Skin epidermis (tissue), 12 donors: ENCODE data around the gene GRAP2.
A peak's percentile ranks its signal among the peaks of the same experiment; 100 is the strongest.

Experiments
- H3K27ac ChIP-seq, 21 experiments: fragments of 200-600 bp; sonication (generic) in 11 of 21; one replicate each; pipeline ENCODE4 v1.5.0; 2020; ENCODE audit warnings: mild to moderate bottlenecking in 3 of 21, inconsistent platforms in 2 of 21, moderate library complexity in 2 of 21
- H3K4me3 ChIP-seq, 7 experiments: fragments of 200-600 bp; sonication (generic) in 2 of 7; one replicate each; pipeline ENCODE4 v1.5.0; 2020; ENCODE audit warnings: inconsistent platforms in 2 of 7, mild to moderate bottlenecking in 2 of 7, moderate library complexity in 1 of 7

Gene GRAP2

DNA sequence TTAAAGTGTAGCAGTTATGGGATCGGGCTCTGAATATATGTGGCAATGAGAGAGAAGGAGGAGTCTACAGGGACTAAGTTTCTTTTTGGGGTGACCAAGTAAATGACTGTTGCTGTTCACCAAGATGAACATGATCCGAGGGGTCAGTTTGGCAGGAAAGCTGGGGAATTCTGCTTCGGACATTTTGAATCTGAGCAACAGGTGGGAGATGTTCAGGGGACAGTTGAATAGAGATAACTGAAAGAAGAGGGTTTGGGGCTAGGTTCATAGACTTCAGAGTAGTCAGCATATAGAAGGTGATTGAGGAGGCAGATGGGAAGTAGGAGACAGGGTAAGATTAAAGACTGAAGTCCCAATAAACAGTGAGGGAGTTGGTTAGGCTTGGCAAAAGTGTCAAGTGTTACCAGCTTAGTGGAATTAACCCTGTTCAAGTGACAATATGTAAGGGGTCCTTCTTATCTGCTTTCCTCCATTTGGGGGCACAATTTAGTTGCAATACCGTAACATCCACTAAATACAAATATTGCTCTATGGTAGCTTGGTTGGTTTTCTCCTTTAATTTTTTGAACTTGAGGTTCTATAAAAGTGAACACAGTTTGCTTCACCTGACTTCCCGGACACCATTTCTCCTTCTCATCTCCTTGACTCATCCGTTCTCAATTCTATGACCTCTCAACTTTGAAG, 4.4 kb upstream of the GRAP2 start:
- Histone ChIP-seq H3K27ac (no peak overlapping the region), H3K4me3 (no peak overlapping the region)

DNA sequence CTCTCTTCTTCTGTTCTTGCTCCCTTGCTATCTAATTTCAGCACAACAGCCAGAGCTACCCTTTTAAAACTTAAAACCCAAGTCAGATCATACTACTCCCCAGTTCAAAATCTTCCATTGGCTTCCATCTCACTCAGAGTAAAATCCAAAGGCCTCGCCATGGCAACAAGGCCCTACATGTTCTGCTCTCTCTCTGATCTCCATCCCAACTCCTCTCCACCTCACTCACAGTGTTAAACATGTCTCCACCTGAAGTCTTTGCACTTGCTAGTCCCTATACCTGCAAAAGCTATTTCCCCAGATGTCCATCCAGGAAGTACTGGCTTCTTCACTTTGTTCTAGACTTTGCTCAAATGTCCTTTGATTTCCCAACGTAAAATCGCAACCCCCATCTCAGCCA, 3.0 kb upstream of the GRAP2 start:
- no peak overlapping the region for H3K4me3 ChIP-seq
- H3K27ac ChIP-seq: no peak overlapping the region

DNA sequence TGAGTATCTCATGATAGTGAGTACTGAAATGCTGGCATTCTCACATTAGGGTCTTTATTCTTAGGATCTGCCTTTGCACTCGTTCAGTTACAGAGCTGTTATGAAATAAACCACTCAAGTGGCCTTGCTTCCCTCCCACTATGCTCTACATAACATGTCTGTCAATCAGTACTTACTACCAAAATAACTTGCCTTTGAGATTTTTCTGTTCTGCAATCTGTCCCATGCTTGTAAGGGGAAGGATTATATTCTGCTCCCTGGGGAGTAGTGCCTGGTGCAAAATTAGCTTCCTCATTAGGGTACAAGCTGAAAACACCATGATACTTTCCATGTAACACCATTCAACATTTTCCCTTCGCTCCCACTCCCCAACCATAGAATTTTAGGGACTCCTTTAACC, 1.9 kb upstream of the GRAP2 start:
- Histone ChIP-seq H3K4me3 (no peak overlapping the region), H3K27ac (peak overlapping the region in 1 of 21 experiments; percentile 89)

DNA sequence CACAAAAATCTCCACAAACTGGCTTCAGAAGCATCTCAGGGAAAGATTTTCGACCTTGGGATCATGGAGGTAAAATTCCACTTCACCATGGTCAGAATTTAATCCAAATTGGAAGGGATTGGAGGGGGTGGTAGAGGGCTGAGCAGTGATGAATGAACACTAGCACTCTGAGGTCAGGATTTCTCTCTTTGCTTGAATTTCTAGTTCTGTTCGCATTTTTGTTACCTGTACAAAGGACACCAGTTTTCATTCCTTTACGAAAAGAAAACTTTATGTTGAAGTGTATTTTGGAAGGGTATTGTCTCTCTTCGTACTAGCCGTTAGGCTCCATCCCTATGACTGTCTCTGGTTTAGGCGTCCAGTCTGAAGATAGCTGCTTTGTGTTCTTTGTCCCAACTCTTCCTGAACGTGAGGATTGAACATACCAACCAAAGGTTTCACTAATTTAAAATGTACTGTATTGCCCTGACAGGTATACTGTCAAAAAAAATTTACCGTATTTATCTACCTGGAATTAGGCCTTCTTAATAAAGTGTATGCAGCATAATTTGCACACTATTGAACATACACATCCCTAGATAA, 772 bp downstream of the GRAP2 start:
- peak overlapping the region in 10 of 21 experiments; percentile 16 to 89 (median 46) for H3K27ac ChIP-seq
- peak overlapping the region; percentile 2 to 39 (median 21) for H3K4me3 ChIP-seq

DNA sequence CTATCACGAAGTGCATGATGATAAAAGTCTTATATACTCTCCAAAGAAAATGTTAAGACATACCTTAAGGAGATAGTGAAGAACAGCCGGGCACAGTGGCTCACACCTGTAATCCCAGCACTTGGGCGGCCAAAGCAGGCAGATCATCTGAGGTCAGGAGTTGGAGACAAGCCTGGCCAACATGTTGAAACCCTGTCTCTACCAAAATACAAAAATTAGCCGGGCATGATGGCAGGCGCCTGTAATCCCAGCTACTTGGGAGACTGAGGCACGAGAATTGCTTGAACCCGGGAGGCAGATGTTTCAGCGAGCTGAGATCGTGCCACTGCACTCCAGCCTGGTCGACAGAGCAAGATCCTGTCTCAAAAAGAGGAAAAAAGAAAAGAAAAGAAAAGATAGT, 3.1 kb downstream of the GRAP2 start:
- peak overlapping the region in 3 of 7 experiments; percentile 1 to 39 (median 13) for H3K4me3 ChIP-seq
- H3K27ac ChIP-seq: peak overlapping the region in 8 of 21 experiments; percentile 9 to 89 (median 58)

DNA sequence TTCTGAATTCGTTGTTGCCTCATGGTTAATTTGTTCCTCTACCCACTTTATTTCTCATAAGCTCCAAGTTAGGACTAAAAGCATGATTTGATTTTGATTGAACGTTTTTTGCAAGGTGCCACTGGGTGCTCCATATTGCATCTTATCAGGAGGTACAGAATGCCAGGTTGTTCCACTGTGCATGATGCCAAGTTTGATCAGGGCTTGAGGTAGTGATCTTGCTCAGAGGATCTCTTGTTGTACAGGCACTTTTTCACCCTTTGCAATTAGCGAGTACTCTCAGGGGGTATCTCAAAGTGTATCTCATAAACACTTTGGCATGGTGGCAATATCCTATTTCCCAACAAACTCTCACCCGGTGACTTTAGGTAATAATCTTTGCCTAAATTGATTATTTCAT, 4.0 kb downstream of the GRAP2 start:
- peak overlapping the region in 7 of 21 experiments; percentile 18 to 89 (median 71) for H3K27ac ChIP-seq
- peak overlapping the region in 2 of 7 experiments; percentile 0 to 1 for H3K4me3 ChIP-seq

DNA sequence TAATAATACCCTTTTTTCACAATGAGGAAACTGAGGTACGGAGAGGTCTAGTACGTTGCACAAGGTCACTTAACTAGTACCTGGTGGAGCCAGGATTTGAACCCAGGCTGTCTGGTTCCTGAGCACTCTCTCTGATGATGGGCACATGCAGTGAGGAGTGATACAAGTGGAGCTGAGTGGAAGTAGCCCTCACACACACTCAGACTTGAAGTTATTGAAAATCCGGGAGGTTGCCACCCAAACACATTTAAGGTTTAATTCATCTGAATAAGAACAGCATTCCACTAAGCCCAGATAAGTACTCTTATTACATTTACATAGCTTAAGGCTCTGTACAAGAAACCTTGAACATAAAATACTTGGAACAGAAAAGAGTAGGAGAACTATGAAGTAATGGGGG, 4.8 kb downstream of the GRAP2 start:
- H3K4me3 ChIP-seq: peak overlapping the region in 2 of 7 experiments; percentile 0 to 1

DNA sequence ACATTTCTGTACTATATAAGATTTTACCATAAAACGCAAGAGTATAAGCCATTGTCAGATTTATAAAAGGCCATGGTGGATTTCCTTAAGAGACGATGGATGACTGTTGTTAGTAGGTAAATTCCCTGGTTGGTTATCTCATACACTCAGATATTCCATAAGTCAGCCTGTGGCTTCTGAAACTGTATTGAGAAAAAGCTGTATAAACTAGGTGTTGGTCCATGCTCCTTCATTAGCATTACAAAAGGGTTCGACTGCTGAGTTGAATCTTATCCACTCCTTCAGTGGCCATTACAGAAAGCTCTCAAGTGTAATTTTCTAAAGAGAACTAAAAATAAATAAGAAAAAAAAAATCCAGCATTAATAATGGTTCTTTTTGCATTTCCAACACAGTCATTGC, 5.3 kb downstream of the GRAP2 start:
- peak overlapping the region in 7 of 21 experiments; percentile 0 to 89 (median 44) for H3K27ac ChIP-seq
- H3K4me3 ChIP-seq: peak overlapping the region in 1 of 7 experiments; percentile 1

More for the DNA sequence above, 4.8 kb downstream of the GRAP2 start:
- peak overlapping the region in 6 of 21 experiments; percentile 12 to 89 (median 72) for H3K27ac ChIP-seq

DNA sequence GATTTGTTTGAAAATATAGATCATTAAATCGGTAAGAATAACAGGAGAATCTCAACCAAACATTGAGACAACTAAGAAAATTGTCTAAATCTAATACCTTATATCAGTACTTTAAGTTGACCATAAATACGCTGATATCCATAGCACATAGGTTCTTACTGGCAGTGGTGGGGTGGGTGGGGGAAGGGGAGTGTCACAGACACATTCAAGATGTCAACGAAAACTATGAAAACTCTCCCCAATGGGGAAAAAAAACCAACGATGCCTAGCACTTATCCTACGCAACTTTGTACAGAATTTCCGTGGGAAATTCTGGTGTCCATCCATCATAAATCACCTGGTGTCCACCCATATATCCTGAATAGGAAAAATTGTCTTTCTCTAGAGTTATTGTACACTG, 6.2 kb downstream of the GRAP2 start:
- Histone ChIP-seq H3K27ac (peak overlapping the region in 7 of 21 experiments; percentile 0 to 89 (median 44)), H3K4me3 (peak overlapping the region in 1 of 7 experiments; percentile 5)

DNA sequence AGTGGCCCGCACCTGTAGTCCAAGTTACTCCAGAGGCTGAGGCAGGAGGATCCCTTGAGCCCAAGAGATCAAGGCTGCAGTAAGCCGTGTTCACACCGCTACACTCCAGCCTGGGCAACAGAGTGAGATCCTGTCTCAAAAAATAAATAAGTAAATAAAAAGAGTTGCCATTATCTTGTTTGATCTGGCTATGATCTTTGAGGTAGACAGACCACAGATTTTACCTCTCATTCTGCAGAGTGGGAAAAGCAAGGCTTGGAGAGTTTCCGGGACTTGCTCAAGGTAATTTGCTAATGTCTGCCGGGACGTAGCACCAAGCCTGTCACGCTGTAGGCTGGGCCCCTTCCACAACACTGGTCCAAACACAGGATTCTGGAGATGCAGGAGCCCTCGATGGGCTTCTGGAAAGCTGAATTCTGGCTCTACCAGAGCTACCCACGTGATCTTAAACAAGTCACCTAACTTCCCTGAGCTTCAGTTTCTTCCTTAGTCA, 6.8 kb downstream of the GRAP2 start:
- H3K4me3 ChIP-seq: peak overlapping the region in 3 of 7 experiments; percentile 5 to 9 (median 7)
- H3K27ac ChIP-seq: peak overlapping the region in 8 of 21 experiments; percentile 3 to 89 (median 35)

DNA sequence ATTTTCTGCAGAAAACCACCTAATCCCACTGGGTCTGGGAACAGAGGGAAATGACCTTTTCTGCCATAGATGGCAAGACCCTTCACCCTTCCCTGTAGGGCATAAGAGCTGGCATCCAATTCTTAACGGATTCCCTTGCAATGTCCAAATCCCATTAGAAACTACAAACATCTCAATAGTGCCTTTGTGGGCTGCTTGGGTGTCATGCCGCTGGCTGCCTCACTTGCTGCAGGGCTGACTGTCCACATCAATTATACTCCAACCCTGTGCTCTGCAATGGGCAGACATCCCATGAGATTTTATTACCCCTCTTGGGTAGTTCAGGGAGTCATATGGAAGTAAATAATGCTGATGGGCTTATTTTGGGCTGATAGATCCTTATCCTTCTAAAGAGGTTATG, 7.3 kb downstream of the GRAP2 start:
- H3K4me3 ChIP-seq: peak overlapping the region in 2 of 7 experiments; percentile 7 to 9
- H3K27ac ChIP-seq: peak overlapping the region in 8 of 21 experiments; percentile 3 to 89 (median 35)

DNA sequence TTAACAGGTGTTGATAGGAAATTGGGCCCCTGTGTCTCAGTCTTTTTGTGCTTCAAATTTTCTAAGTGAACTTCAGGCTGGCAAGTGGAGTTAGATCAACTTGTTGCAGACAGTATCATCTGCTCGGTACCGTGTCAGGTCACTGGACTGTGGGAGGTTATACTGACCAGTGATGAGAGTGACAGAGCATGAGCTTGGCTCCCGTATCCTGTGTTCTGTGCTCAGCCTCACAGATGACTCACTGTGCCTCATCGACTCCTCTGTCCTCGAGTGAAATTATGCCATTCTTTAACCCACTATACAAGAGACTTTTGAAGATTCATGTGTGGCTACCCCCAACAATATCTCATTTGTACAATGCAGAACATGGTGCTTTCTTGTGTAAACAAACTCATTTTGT, 7.9 kb downstream of the GRAP2 start:
- Histone ChIP-seq H3K27ac (peak overlapping the region in 4 of 21 experiments; percentile 24 to 89 (median 50)), H3K4me3 (no peak overlapping the region)

DNA sequence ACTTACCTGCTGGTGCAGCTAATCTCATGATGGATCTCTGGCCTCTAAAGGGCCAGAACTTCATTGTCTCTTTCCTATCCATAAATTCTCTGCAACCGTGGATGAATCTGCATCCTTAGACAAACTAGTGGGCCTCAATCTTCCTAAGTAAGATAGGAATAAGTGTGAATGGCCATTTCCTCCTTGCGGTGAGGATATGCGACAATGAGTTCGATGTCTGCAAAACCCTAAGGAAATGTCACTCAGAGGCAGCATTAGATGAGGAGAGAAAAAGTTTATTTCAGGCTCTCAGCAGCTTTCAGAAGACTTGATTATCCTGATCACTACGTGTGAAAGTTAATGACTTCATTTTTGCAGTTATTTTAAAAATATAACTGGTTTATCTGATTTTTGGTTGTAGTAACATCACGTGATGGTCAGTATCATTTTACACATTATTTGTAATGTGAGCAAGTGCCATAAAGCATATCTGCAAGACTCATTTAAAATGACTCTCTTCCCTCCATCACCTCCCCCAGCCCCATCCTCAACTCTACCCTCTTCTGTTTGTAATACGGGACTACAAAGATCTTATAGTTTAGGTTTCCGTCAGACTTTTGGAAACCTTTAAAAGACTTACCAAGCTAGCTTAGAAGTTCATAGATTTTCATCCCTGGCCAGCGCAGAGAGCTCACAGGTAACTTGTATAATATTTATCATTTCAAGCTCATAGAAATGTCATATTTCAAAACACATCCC, 10.2 kb downstream of the GRAP2 start:
- Histone ChIP-seq H3K27ac (peak overlapping the region in 4 of 21 experiments; percentile 13 to 72 (median 34)), H3K4me3 (no peak overlapping the region)

DNA sequence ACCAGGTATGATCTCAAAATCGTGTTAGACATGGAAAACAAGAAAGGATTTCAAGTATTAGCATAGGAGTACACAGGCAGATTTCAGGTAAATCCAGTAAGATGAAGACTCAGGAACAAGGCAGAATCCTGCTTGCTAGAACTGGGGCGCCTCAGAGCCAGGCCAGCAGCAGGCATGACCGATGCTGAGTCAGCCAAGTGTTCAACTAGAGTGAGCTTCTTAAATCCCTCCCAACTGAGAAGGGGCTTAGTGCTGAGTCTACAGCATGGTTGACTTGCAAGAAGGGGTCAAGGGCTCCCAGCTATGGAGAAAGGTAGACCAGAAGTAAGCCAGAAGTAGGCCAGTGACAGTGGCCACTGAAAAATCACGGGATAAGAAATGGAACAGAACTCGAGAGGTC, 12.4 kb downstream of the GRAP2 start:
- H3K27ac ChIP-seq: peak overlapping the region in 2 of 21 experiments; percentile 16 to 72
- no peak overlapping the region for H3K4me3 ChIP-seq

DNA sequence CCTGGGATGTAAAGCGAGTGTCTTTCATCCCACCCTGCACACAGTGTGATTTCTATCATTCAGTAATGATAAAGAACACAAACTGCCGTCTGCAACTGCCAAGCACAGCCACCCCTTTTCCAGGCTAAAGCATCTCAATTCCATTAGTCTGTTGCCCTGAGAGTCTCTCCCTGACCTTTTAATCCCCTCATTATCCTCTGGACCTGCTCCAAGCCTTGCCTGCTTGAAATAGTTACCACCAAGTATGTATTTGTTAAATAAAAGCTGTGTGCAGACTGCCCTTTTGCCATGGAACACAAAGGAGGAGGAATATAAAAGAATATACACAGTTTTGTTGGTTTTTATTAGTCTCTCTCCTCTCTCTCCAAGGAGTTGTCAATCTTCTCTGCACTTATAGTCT, 13.0 kb downstream of the GRAP2 start:
- H3K27ac ChIP-seq: peak overlapping the region in 2 of 21 experiments; percentile 16 to 72
- no peak overlapping the region for H3K4me3 ChIP-seq

DNA sequence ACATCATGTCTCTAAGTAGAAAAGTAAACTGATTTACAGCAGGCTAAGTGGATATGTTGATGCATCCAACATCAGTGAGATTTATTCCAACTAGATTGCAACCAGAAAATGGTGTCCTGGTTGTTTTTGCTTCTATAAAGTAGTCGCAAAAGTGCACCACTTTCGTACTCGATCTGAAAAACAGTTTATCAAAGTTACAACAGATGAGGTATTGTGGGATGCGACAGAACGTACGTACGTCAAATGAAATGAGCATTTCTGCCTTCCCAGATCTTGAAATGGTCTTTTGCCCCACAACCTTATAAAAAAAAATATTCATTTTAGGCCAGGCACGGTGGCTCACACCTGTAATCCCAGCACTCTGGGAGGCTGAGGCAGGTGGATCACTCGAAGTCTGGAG, 13.7 kb downstream of the GRAP2 start:
- Histone ChIP-seq H3K27ac (peak overlapping the region in 2 of 21 experiments; percentile 27 to 72), H3K4me3 (no peak overlapping the region)

DNA sequence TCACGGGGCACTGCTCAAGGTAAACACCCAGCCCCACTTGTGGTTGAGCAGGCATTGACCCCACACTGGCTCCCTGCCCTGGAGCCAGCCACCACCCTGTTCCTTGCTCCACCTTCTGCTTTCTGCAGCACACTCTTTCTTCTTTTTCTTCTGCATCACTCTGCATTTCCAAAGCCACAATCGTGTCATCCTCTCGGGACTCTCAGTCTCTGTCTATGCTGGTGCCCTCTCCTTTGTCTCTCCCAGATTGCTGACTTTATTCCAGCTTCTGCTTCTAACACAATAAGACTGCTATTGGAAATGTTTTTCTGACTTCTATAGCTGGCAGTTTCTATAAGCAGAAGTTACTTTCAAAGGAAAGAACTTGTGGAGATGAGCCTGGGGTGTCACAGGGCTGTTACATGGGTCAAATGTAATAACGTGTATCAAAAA, 14.4 kb downstream of the GRAP2 start:
- H3K27ac ChIP-seq: peak overlapping the region in 3 of 21 experiments; percentile 30 to 72 (median 39)
- H3K4me3 ChIP-seq: no peak overlapping the region

DNA sequence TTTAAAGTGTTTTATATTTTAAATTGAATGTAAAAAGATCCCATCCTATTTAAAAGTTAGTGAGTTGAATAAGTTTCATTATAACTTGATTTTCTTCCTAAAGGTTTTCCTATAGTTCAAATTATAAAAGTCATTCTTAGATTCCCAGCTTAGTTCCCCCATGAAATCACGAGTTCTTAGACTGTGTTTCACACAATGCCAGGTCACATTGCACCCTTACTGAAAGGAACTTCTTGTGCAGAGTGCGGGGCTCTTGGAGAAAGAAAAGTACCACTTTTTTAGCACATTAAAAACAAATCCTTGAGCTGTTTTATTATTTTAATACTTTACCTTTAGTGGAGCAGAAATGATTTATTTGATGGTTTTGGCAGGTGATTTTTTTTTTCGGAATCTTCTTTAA, 15.6 kb downstream of the GRAP2 start:
- Histone ChIP-seq H3K4me3 (no peak overlapping the region), H3K27ac (peak overlapping the region in 3 of 21 experiments; percentile 14 to 72 (median 30))

DNA sequence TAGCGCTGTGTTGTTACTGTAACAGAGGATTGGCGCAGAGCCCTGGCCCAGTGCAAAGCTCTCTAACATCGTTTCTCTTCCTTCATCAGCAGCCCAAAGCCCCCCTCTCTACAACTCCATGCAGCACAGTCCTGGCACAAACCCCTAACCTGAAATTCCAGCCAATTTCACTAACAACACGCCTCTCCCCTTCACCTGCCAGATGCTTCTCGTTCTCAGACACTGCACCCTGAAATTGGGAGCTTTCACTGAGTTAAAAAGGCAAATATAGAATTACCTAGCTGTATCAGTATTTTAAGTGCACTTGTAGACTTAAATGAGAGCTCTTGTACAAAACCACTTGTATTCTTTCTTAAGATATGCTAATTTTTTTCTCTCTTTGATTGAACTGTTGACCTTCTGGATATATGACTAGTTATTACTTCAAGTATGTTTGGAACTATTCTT, 16.3 kb downstream of the GRAP2 start:
- H3K4me3 ChIP-seq: no peak overlapping the region
- peak overlapping the region in 4 of 21 experiments; percentile 8 to 72 (median 21) for H3K27ac ChIP-seq
